Ovary (tissue), 3 donors: ENCODE measurements around the gene POLR3E.
"Not testable (repeated sequence)": the region's sequence is repeated elsewhere in the genome, so short reads cannot be mapped to it uniquely, and the experiment has no call there.

Source experiments
- EP300 ChIP-seq: sonication (generic); formaldehyde crosslinking; IDR thresholded peaks from one replicate; pipeline ENCODE4 v1.6.1; 2017; ENCODE audit warnings: antibody characterized with exemption
- POLR2A ChIP-seq: fragments of 450-650 bp; IDR thresholded peaks from one replicate; pipeline ENCODE4 v1.6.1; 2017; ENCODE audit warnings: antibody characterized with exemption, mild to moderate bottlenecking, moderate library complexity
- TF ChIP-seq, protein P1 (sequence below), 3 donors: fragments of 450-650 bp in 2 of 3; fragments of 200-600 bp in 1 of 3; IDR thresholded peaks; one replicate each; pipeline versions ENCODE4 v1.5.1 to v1.8.0; 2016 to 2022; ENCODE audit warnings: antibody characterized with exemption in 3 of 3, mild to moderate bottlenecking in 1 of 3
- donor health status: DM: no; HTN: no; CAD: no.

DNA sequence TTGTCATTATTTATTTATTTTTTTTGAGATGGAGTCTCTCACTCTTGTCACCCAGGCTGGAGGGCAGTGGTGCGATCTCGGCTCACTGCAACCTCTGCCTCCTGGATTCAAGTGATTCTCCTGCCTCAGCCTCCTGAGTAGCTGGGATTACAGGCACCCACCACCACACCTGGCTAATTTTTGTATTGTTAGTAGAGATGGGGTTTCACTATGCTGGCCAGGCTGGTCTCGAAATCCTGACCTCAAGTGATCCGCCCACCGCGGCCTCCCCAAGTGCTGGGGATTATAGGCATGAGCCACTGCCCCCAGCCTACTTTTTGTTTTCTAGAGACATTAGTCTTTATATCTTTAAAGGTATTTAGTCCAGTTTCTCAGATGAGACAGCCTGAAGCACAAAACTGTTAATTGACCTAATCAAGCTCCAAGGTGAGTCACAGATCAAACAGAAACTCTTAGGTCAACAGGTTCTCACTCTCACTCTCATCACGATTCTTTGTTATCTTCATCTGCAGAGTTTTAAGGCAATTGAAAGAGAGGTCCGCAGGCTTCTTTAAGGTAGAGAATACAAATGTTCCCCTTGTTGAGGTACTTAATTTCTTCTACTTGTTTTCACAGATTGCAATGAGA lies 71.1 kb downstream of the POLR3E start:
- TF ChIP-seq, protein P1, sequence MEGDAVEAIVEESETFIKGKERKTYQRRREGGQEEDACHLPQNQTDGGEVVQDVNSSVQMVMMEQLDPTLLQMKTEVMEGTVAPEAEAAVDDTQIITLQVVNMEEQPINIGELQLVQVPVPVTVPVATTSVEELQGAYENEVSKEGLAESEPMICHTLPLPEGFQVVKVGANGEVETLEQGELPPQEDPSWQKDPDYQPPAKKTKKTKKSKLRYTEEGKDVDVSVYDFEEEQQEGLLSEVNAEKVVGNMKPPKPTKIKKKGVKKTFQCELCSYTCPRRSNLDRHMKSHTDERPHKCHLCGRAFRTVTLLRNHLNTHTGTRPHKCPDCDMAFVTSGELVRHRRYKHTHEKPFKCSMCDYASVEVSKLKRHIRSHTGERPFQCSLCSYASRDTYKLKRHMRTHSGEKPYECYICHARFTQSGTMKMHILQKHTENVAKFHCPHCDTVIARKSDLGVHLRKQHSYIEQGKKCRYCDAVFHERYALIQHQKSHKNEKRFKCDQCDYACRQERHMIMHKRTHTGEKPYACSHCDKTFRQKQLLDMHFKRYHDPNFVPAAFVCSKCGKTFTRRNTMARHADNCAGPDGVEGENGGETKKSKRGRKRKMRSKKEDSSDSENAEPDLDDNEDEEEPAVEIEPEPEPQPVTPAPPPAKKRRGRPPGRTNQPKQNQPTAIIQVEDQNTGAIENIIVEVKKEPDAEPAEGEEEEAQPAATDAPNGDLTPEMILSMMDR (IDR thresholded peaks at IDR 0.05), result not testable (repeated sequence)
- not testable (repeated sequence) for TF ChIP-seq POLR2A, EP300
